HepG2 (cell line): ENCODE measurements around the gene C11orf16. TPM values are rescaled to one million over a fixed set of nuclear protein-coding genes. Genes with fewer than 3 reads are reported as not detected.

Experiments
- ATAC-seq: fragments of 200-7000 bp; cut with Tn5 transposase; 3 replicates; pipeline ENCODE4 v1.9.1; 2020; ENCODE audit warnings: mild to moderate bottlenecking, moderate library complexity
- BruUV-seq: library from RNA; stranded (reverse); fragments of 400-500 nt; replicated peaks from 2 replicates; lab custom pipeline; 2021; lab: Mats Ljungman, UMichigan
- CTCF ChIA-PET: fragments of 300-600 bp; formaldehyde crosslinking; extraction: SDS; loops from one replicate; lab custom pipeline; 2021; ENCODE audit warnings: low total read pairs, inconsistent platforms, low intra/inter-chr PET ratio; lab: Yijun Ruan, JAX
- POLR2A ChIA-PET: fragments of 350-600 bp; sonication (Branson Sonifier 250); formaldehyde crosslinking; loops from one replicate; lab custom pipeline; 2020; ENCODE audit warnings: antibody characterized with exemption, inconsistent platforms; lab: Yijun Ruan, JAX
- DNase-seq: peaks from one replicate; pipeline ENCODE4 v3.0.0-alpha.2; 2015; ENCODE audit warnings: low spot score
- FAIRE-seq: peaks from 3 replicates; lab custom pipeline; 2011; peaks lifted over from hg19 to GRCh38; lab: Jason Lieb, UNC
- H2AFZ ChIP-seq: one replicate; pipeline ENCODE4 v1.6.1; 2011; ENCODE audit warnings: low read length, inconsistent platforms
- H3K27ac ChIP-seq: fragments of 300-600 bp; 3 replicates; pipeline ENCODE4 v1.8.0; 2011; ENCODE audit warnings: mixed run types, mild to moderate bottlenecking, mixed read lengths, low read length, inconsistent platforms; ENCODE audit not compliant: insufficient read depth; ENCODE audit errors: extremely low read length
- H3K27me3 ChIP-seq, 2 experiments: fragments of 200-600 bp in 1 of 2; 2 replicates in 1 of 2; 3 replicates in 1 of 2; pipeline versions ENCODE4 v1.6.0 to v1.8.0; 2011; ENCODE audit warnings: low read length in 2 of 2, mild to moderate bottlenecking in 2 of 2, moderate library complexity in 2 of 2, inconsistent platforms in 1 of 2; ENCODE audit not compliant: insufficient read depth in 2 of 2, control insufficient read depth in 1 of 2
- H3K36me3 ChIP-seq, 2 experiments: fragments of 200-600 bp in 1 of 2; replicated peaks in 1 of 2; 2 replicates in 1 of 2; 3 replicates in 1 of 2; pipeline versions ENCODE4 v1.5.1 to v1.8.0; 2011; ENCODE audit warnings: low read length in 2 of 2, inconsistent platforms in 1 of 2; ENCODE audit not compliant: insufficient read depth in 2 of 2, control insufficient read depth in 1 of 2
- H3K4me1 ChIP-seq: 2 replicates; pipeline ENCODE4 v1.5.1; 2012; ENCODE audit warnings: low read length, inconsistent platforms; ENCODE audit not compliant: insufficient read depth
- H3K4me2 ChIP-seq: 2 replicates; pipeline ENCODE4 v1.6.0; 2011; ENCODE audit warnings: low read depth, low read length, inconsistent platforms
- H3K4me3 ChIP-seq, 3 experiments: fragments of 200-600 bp in 1 of 3; sonication (generic), shearing (Covaris generic) in 1 of 3; replicated peaks in 1 of 3; 2 replicates each; pipeline ENCODE4 v1.5.1; 2011 to 2016; ENCODE audit warnings: low read length in 3 of 3, inconsistent platforms in 2 of 3, low read depth in 2 of 3, mild to moderate bottlenecking in 2 of 3, control low read depth in 1 of 3, mixed read lengths in 1 of 3; ENCODE audit not compliant: insufficient read depth in 1 of 3
- H3K79me2 ChIP-seq: one replicate; pipeline ENCODE4 v1.6.1; 2011; ENCODE audit warnings: low read length, inconsistent platforms; ENCODE audit not compliant: insufficient read depth
- H3K9ac ChIP-seq: 2 replicates; pipeline ENCODE4 v1.6.0; 2011; ENCODE audit warnings: mild to moderate bottlenecking, low read depth, low read length, inconsistent platforms; ENCODE audit not compliant: insufficient read depth
- H3K9me3 ChIP-seq: 2 replicates; pipeline ENCODE4 v1.5.1; 2012; ENCODE audit warnings: mild to moderate bottlenecking, low read length
- H4K20me1 ChIP-seq: 2 replicates; pipeline ENCODE4 v1.6.0; 2011; ENCODE audit warnings: inconsistent platforms, mild to moderate bottlenecking, low read length, moderate library complexity; ENCODE audit not compliant: insufficient read depth
- DNMT1 ChIP-seq: sonication (generic); formaldehyde crosslinking; IDR thresholded peaks from 2 replicates; pipeline ENCODE4 v1.5.1; 2020; ENCODE audit warnings: mild to moderate bottlenecking, missing genetic modification reagents
- GABPB1 ChIP-seq: IDR thresholded peaks from 2 replicates; pipeline ENCODE4 v1.6.1; 2016; ENCODE audit warnings: mild to moderate bottlenecking, missing genetic modification reagents, moderate library complexity, missing compliant biosample characterization
- MAFG ChIP-seq: sonication (generic); formaldehyde crosslinking; IDR thresholded peaks from 2 replicates; pipeline ENCODE4 v1.5.1; 2020; ENCODE audit warnings: mild to moderate bottlenecking, missing genetic modification reagents
- NCOA2 ChIP-seq: sonication (generic); formaldehyde crosslinking; IDR thresholded peaks from 2 replicates; pipeline ENCODE4 v1.8.0; 2022; ENCODE audit warnings: inconsistent platforms
- RARG ChIP-seq: sonication (generic); formaldehyde crosslinking; IDR thresholded peaks from 2 replicates; pipeline ENCODE4 v1.4.0; 2020; ENCODE audit warnings: low read depth, mild to moderate bottlenecking, missing genetic modification reagents
- SMARCC2 ChIP-seq: fragments of 450-650 bp; IDR thresholded peaks from 2 replicates; pipeline ENCODE4 v1.6.1; 2017; ENCODE audit warnings: antibody characterized with exemption, mild to moderate bottlenecking
- TEAD3 ChIP-seq: optimal IDR thresholded peaks from 2 replicates; pipeline ENCODE3; 2016; ENCODE audit warnings: borderline replicate concordance
- ZBTB33 ChIP-seq: sonication (generic); formaldehyde crosslinking; IDR thresholded peaks from 2 replicates; pipeline ENCODE4 v1.4.0; 2020; ENCODE audit warnings: missing genetic modification reagents
- ZNF101 ChIP-seq: sonication (generic); formaldehyde crosslinking; IDR thresholded peaks from 2 replicates; pipeline ENCODE4 v1.4.0; 2020; ENCODE audit warnings: mild to moderate bottlenecking, low read depth, missing genetic modification reagents, borderline replicate concordance
- ZNF121 ChIP-seq: sonication (generic); formaldehyde crosslinking; IDR thresholded peaks from 2 replicates; pipeline ENCODE4 v1.5.0; 2020; ENCODE audit warnings: mild to moderate bottlenecking, missing genetic modification reagents
- ZNF335 ChIP-seq: sonication (generic); formaldehyde crosslinking; IDR thresholded peaks from 2 replicates; pipeline ENCODE4 v1.4.0; 2020; ENCODE audit warnings: missing genetic modification reagents
- ZNF460 ChIP-seq: sonication (generic); formaldehyde crosslinking; IDR thresholded peaks from 2 replicates; pipeline ENCODE4 v1.5.1; 2020; ENCODE audit warnings: missing genetic modification reagents, mild to moderate bottlenecking, borderline replicate concordance
- ZNF652 ChIP-seq: IDR thresholded peaks from 2 replicates; pipeline ENCODE4 v1.6.1; 2016; ENCODE audit warnings: low read depth, borderline replicate concordance
- ZSCAN20 ChIP-seq: sonication (generic); formaldehyde crosslinking; IDR thresholded peaks from 2 replicates; pipeline ENCODE4 v1.4.0; 2020; ENCODE audit warnings: missing genetic modification reagents, mild to moderate bottlenecking, borderline replicate concordance
- ZSCAN25 ChIP-seq: sonication (generic); formaldehyde crosslinking; IDR thresholded peaks from 2 replicates; pipeline ENCODE4 v1.8.0; 2022; ENCODE audit warnings: mild to moderate bottlenecking, missing genetic modification reagents
- WGBS: methylation state at CpG from one replicate; pipeline ENCODE4 v1.1.6; 2017; ENCODE audit warnings: low lambda C conversion rate; 5-methylcytosine and 5-hydroxymethylcytosine counted together
- in situ Hi-C: cut with HindIII; loops from 2 replicates; pipeline ENCODE4 v1.10.0; 2017; ENCODE audit warnings: low pct_unique_long_range_greater_than_20kb; ENCODE audit not compliant: extremely low pct_ligation_motif_present
- intact Hi-C: fragments of 100-400 bp; cut with micrococcal nuclease; formaldehyde crosslinking; loops from one replicate; pipeline ENCODE4 v1.10.0; 2022; ENCODE audit not compliant: unreplicated experiment
- polyA plus RNA-seq, 8 experiments: library from polyadenylated mRNA; depleted of rRNA in 3 of 8; stranded (reverse) in 7 of 8; unstranded in 1 of 8; fragments of >200 nt; fragmentation: Illumina TruSeq in 4 of 8; extraction: Trizol in 4 of 8; gene quantifications; 2 replicates each; pipeline versions ENCODE4 v1.2.1 to v1.2.3, GENCODE V29; 2011 to 2016; ENCODE audit warnings: low read depth in 4 of 8, missing spikeins in 1 of 8, mixed read lengths in 1 of 8; ENCODE audit not compliant: insufficient read depth in 1 of 8
- total RNA-seq, 5 experiments: library from RNA; depleted of rRNA; stranded (reverse); fragments of >200 nt; fragmentation: Illumina TruSeq; extraction: Trizol; gene quantifications; 2 replicates each; pipeline ENCODE4 v1.2.3, GENCODE V29; 2016; ENCODE audit warnings: low read depth in 1 of 5
- TF ChIP-seq, protein P1 (sequence below): sonication (generic); formaldehyde crosslinking; IDR thresholded peaks from 2 replicates; pipeline ENCODE4 v1.8.0; 2023; ENCODE audit warnings: mild to moderate bottlenecking, missing genetic modification reagents

The C11orf16 gene
- total and polyA plus RNA-seq, 2 of the 13 experiments (the other 11 are each of a cell fraction or from before 2014, with no cell fraction given) = not detected

DNA sequence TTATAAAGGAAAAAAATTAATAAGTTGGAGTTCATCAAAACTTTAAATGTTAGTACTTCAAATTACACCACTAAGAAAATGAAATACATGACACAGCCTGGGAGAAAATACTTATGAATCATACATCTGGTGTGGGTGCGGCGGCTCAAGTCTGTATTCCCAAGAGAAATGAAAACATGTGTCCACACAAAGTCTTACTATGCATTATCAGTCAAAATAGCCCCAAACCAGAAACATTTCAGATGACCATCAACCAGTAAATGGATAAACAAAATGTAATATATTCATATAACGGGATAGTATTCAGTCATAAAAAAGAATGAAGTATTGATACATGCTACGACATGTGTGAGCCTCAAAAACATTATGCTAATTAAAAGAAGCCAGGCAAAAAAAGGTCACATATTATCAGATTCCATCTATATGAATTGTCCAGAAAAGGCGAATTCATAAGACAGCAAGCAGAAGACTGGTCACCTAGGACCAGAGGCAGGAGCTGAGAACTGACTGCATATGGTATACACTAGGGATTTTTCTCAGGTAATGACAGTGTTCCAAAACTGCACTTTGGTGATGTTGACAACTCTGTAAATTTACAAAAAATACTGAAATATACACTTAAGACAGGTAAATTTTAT, 27.1 kb downstream of the C11orf16 start:
- 53% methylated on average over 5 of the region's 5 CpGs for WGBS
- DNase-seq = no peak
- H3K9me3 ChIP-seq = no peaks in the 10 kb centered on the region
- BruUV-seq = no TSS peak
- peaks cover 14% of the 10 kb centered on the region; the same call in 1 of the 2 replicates for H3K4me1 ChIP-seq
- no peaks in the 10 kb centered on the region for H4K20me1 ChIP-seq
- no peaks in the 10 kb centered on the region for H3K79me2 ChIP-seq
- H2AFZ ChIP-seq = no peak overlapping the region
- POLR2A ChIA-PET = no interaction called here
- no peak overlapping the region for H3K27ac ChIP-seq
- no peak overlapping the region for H3K4me2 ChIP-seq
- H3K36me3 ChIP-seq = no peaks in the 10 kb centered on the region
- no peak overlapping the region for H3K9ac ChIP-seq
- TF ChIP-seq ZNF335 (CRISPR knock-in tag) (no peak), GABPB1 (CRISPR knock-in tag) (no peak), SMARCC2 (no peak), ZNF121 (CRISPR knock-in tag) (no peak), NCOA2 (CRISPR knock-in tag) (no peak), ZSCAN20 (CRISPR knock-in tag) (no peak), DNMT1 (CRISPR knock-in tag) (no peak), ZSCAN25 (CRISPR knock-in tag) (no peak), TEAD3 (no peak), MAFG (CRISPR knock-in tag) (no peak), ZNF101 (CRISPR knock-in tag) (no peak), ZNF652 (CRISPR knock-in tag) (no peak), RARG (CRISPR knock-in tag) (no peak), ZBTB33 (no peak), ZNF460 (CRISPR knock-in tag) (no peak)
- TF ChIP-seq, protein P1, sequence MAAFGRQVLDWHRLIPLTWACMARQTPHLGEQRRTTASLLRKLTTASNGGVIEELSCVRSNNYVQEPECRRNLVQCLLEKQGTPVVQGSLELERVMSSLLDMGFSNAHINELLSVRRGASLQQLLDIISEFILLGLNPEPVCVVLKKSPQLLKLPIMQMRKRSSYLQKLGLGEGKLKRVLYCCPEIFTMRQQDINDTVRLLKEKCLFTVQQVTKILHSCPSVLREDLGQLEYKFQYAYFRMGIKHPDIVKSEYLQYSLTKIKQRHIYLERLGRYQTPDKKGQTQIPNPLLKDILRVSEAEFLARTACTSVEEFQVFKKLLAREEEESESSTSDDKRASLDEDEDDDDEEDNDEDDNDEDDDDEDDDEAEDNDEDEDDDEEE (CRISPR knock-in tag) = no peak
- TF ChIP-seq, all 625 proteins: peak for 0
- FAIRE-seq = no peak
- no peak for ATAC-seq
- in situ Hi-C loops (no loop called here), intact Hi-C loops (no loop called here)
- no peak overlapping the region for H3K4me3 ChIP-seq
- CTCF ChIA-PET = no interaction called here
- H3K27me3 ChIP-seq = no peaks in the 10 kb centered on the region; a peak in 2 of 5 replicates
